Peyer's patch (tissue), 4 donors: ENCODE data around the gene TPRG1L.

Source experiments
- CTCF ChIP-seq, 6 experiments: fragments of 450-650 bp in 4 of 6; fragments of 200-600 bp in 2 of 6; sonication (generic) in 1 of 6; IDR thresholded peaks; one replicate each; pipeline ENCODE4 v1.5.1; 2017 to 2019; ENCODE audit warnings: antibody characterized with exemption in 6 of 6, mild to moderate bottlenecking in 3 of 6, moderate library complexity in 1 of 6
- POLR2A ChIP-seq, 2 donors: fragments of 450-650 bp; IDR thresholded peaks; one replicate each; pipeline ENCODE4 v1.5.1; 2017; ENCODE audit warnings: antibody characterized with exemption in 2 of 2, mild to moderate bottlenecking in 2 of 2, moderate library complexity in 2 of 2

DNA sequence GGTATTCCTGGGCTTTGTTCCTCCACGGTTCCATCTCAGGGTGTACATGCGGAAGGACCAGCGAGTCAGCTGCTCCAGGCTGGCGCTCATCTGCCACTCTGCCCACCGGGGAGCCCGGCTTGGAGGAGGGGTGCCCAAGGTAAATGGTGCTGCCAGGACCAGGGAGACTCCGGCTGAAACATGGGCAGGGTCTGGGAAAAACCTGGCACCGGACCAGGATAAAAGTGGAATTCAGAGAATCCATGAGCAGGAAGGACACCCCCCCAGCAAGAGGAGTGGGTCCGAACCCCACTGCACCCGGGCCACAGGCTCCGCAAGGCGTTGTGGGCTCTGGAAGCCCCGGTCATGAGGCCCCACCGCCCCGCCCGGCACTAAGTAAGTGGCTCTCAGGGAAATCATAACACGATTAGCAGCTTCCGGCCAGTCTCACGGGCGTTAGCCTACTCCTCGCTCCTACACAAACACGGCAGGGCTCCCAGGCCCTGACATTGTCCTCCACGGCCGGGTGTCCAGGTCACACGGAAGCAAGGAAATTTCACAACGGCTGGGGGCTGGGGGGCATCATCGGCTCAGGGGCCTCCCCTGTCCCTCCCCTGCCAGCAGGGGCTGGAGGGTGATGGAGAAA lies 34.6 kb upstream of the TPRG1L start:
- no peak for TF ChIP-seq CTCF (IDR thresholded peaks at IDR 0.05)
- TF ChIP-seq POLR2A (IDR thresholded peaks at IDR 0.05), result no peak
